8988T (cell line): Measurements from ENCODE around the gene PCK1.
"Not testable (repeated sequence)": the region's sequence is repeated elsewhere in the genome, so short reads cannot be mapped to it uniquely, and the experiment has no call there.

Source experiments
- DNase-seq: peaks from one replicate; pipeline ENCODE4 v3.0.0; 2011

The PCK1 gene

DNA sequence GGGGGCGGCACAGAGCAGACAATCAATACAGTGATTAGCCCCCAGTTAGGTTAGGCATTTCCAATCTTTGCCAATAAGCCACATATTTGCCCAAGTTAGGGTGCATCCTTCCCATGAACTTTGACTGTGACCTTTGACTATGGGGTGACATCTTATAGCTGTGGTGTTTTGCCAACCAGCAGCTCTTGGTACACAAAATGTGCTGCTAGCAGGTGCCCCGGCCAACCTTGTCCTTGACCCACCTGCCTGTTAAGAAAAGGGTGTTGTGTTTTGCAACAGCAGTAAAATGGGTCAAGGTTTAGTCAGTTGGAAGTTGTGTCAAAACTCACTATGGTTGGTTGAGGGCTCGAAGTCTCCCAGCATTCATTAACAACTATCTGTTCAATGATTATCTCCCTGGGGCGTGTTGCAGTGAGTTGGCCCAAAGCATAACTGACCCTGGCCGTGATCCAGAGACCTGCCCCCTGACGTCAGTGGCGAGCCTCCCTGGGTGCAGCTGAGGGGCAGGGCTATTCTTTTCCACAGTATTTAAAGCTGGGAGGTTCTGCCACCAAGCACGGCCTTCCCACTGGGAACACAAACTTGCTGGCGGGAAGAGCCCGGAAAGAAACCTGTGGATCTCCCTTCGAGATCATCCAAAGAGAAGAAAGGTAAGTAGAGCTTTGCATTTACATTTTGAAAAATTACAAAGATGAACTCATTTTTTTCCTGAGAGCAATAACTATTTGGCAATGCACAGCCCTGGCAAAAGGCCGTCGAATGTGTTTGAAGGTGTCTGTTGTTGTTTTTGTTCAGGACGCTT lies at the start of gene PCK1:
Gene PCK1 (plus strand): TSS at position 557 of the 802 bp plus-strand sequence. CDS start 302 bp downstream, outside the sequence.
- no peak for DNase-seq

DNA sequence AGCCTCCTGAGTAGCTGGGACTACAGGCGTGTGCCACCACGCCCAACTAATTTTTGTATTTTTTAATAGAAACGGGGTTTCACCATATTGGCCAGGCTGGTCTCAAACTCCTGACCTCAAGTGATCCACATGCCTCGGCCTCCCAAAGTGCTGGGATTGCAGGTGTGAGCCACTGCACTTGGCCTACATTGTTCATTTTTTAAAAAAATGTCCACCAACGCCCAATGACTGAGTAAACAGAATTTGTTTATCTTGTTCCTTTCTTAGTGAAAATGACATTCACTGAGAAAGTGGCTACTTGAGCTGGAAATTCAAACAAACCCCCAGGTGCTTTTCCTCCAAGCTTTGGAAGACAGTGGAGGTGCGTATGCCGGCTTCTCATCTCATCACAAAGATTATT lies 49.2 kb upstream of the PCK1 start:
- DNase-seq, result not testable (repeated sequence)

- DNase-seq, result no peak
These were observed 48.5 kb upstream of the PCK1 start for GRCh38 chr20:57512432-57512831.

GRCh38 chr20:57513199-57513598 lies 47.7 kb upstream of the PCK1 start:
- no peak for DNase-seq

- peak; percentile 66 for DNase-seq
These were observed 46.6 kb upstream of the PCK1 start for GRCh38 chr20:57514273-57514751.

DNA sequence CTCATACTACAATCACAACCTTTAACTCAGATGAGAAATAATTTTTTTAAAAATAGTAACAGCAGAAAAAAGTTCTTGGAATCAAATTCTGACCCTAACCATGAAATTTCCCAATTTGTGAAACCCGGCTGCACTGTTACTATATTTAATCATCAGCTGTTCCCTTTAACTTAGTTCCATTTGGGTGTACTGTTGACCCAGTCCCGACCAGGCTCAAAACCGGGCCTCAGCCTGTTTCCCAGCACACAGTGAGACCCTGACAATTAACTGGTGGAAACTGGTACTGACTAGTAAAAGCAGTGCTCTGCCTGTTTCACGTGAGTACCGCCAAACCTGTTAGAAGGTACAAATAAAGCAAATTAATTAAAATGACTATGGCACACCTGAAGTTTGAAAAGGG lies 43.0 kb upstream of the PCK1 start:
- no peak for DNase-seq

- no peak for DNase-seq
These were observed 38.4 kb upstream of the PCK1 start for GRCh38 chr20:57522380-57523140.

- DNase-seq, result no peak
These were observed 37.1 kb upstream of the PCK1 start for GRCh38 chr20:57523782-57524181.

DNA sequence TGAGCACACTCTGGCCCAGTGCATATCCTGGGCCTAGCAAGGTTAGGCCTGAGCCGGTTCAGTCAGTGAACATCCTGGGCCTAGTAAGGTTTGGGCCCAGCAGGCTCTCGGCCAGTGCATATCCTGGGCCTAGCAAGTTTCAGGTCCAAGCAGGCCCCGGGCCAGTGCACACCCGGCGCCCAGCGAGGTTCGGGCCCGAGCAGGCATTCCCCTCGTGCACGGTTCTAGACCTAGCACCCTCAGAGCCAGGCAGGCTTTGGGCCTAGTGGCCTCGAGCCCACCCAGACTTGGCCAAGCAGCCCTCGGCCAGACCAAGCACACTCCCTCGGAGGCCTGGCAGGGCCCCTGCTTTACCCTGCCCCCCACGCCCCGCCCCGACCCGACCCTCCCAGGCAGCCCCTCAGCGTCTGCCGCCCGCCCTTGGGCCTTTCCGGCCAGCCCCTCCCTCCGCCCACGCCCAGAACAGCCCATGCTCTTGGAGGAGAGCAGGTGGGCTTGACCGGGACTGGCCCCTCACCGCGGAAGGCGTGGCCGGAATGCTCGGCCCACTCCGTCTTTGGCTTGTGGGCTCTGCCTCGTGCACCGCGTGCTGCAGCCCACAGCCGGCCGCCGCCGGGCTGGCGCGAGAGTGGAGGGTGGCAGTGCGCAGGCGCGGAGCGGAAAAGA lies 36.3 kb upstream of the PCK1 start, which contains the start of gene CTCFL:
Gene CTCFL (minus strand): TSS at position 630 of the 666 bp plus-strand sequence. CDS start 935 bp downstream, outside the sequence.
- DNase-seq, result no peak

DNA sequence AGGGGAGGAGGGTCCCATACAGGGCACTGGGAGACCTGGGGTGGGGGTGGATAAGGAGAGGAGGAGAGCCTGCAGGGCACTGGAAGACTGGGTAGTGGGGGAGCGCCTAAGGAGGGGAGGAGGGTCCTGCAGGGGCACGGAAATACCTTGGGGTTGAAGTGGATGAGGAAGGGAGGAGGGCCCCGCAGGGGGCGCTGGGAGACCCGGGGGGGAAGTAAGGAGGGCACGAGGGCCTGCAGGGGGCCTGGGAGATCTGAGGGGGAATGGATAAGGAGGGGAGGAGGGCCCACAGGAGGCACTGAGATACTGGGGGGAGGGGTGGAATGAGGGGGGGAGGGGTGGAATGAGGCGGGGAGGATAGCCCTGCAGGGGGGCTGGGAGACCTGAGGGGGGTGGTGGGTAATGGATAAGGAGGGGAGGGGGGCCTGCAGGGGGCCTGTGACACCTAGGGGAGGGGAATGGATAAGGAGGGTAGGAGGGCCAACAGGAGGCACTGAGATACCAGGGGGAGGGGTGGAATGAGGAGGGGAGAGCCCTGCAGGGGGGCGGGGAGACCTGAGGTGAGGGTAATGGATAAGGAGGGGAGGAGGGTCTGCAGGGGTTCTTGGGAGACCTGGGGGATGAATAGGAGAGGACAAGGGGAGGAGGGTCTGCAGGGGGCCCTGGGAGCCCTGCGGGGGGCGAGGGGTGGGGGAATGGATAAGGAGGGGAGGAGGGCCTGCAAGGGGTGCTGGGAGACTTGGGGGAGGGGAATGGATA lies 35.4 kb upstream of the PCK1 start:
- no peak for DNase-seq

GRCh38 chr20:57526087-57526884 lies 34.6 kb upstream of the PCK1 start:
- DNase-seq, result no peak

- no peak for DNase-seq
These were observed 33.9 kb upstream of the PCK1 start for GRCh38 chr20:57526885-57527460.

GRCh38 chr20:57527728-57528127 lies 33.2 kb upstream of the PCK1 start:
- DNase-seq, result no peak

DNA sequence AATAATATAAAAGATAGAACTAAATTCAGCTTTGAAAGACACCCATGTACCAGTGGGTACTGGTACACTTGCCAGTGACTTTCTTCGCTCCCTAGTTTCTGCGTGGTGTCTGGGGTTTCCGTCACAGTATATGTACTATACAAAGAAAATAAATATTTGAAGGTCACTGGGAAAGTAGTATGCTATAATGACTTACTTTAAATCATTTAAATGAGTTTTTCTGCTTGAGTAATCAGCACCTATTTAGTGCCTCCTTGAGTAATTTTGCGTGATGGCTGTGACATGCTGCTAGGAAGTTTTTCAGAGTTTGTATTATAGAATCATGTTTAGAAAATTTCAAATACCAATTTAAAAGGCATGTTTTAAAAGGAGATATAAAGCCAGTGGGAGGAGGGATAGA lies 32.8 kb upstream of the PCK1 start:
- no peak for DNase-seq

DNA sequence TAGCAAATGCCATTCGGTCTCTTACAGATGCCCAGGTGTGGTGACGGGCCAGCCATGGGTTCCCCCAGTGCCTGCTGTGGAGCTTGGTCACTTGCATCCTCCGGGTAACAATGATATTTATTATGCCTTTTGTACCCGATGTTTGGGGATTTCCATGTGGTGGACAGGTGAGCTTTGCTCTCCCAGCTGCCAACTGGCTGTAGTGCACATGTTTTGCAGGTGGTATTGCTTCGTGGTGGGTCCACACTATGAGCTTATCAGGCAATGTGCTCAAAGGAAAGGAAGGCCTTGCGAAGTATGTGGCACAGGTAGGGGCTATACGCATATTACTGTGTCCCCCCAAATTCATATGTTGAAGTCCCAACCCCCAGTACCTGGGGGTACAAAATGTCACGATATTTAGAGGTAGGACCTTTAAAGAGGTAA lies 31.7 kb upstream of the PCK1 start:
- no peak for DNase-seq

DNA sequence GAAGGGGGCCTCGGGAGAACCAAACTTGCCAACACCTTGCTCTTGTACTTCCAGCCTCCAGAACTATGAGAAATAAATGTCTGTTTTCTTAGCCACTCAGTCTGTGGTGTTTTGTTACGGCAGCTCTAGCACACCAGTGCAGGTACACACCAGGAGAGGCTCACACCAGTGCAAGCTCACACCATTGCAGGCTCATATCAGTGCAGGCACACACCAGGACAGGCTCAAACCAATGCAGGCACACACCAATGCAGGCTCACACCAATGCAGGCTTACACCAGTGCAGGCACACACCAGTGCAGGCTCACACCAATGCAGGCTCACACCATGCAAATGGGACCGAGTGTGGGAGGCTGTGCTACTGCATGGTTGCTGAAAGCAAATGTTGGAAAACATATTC lies 31.1 kb upstream of the PCK1 start:
- no peak for DNase-seq

DNA sequence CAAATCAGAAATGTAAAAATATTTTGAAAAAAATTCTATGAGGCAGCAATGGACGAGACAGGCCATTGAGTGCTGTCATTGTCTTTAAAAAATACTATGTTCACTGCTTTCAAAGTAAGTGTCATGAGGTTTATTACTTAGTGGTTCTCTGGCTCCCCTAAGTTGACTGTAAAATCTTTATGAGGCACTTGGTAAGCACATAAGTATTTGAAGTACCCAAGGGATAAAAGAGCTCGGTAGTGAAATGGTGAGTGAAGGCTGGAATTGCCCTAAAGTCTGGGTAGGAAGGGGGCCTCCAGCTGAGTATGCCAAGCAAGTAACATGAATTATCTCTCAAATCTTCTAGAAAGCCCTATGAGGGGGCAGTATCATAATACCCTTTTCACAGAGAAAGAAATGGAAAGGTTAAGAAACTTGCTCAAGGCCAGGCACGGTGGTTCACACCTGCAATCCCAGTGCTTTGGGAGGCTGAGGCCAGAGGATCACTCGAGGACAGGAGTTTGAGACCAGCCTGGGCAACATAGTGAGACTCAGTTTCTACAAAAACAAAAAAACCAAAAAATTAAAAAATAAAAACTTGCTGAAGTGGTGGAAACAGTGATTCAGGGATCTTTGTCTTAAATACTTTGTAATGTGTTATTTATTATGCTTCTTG lies 30.5 kb upstream of the PCK1 start:
- DNase-seq, result no peak

DNA sequence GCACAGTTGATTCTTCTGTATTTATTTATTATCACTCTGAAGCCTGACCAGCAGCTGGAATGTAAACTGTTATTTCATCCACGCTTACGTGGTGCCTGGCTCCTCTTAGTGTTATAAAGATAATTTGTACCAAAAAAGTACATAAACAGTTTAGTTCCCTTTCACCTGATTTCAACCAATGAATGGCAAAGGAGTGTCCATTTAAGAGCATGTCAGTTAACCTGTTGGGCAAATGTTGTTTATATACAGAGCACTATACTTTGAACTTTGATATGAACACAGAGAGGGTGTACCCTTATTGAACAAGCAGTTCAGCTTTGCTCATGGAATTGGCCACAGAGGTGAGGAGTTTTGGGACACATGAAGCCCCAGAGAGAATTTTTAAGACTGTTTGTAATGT lies 28.8 kb upstream of the PCK1 start:
- no peak for DNase-seq

DNA sequence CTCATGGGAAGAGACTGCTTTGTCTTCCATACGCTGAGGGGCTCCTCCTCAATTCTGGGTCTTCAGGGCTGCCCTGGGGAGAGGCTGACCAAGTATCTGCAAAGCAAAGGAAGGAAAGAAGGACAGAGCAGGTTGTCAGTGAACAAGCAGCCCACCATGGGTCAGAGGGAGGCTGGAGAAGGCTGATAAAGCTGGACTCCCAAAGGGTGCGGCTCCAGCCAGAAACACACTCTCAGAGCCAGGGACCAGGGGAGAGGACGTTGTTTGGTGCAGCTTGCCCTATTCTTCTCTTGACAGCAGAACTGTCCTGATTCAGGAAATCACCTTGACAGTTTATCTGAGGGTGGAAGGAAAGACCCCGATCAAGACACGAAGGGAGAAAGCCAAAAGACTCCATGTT lies 25.6 kb upstream of the PCK1 start:
- no peak for DNase-seq

- DNase-seq, result no peak
These were observed 24.7 kb upstream of the PCK1 start for GRCh38 chr20:57536120-57536708.
